SK-N-SH (cell line): Measurements from ENCODE around the gene ZNF750. TPM values are rescaled to one million over a fixed set of nuclear protein-coding genes. Genes with fewer than 3 reads are reported as not detected.

Source experiments
- CTCF ChIA-PET: fragments of 300-600, 350-600 bp; formaldehyde crosslinking; extraction: SDS; loops from one replicate; lab custom pipeline; 2021; lab: Yijun Ruan, JAX
- POLR2A ChIA-PET: fragments of 350-600 bp; sonication (Branson Sonifier 250); formaldehyde crosslinking; extraction: SDS; loops from one replicate; lab custom pipeline; 2020; ENCODE audit warnings: antibody characterized with exemption, inconsistent platforms; lab: Yijun Ruan, JAX
- DNase-seq: peaks from one replicate; pipeline ENCODE4 v3.0.0; 2012
- H2AFZ ChIP-seq: fragments of 200-600 bp; sonication (generic); 2 replicates; pipeline ENCODE4 v1.8.1; 2016; ENCODE audit warnings: antibody characterized with exemption, mild to moderate bottlenecking, low read depth
- H3F3A ChIP-seq: fragments of 200-600 bp; sonication (generic); replicated peaks from 2 replicates; pipeline ENCODE3; 2016; ENCODE audit warnings: antibody characterized with exemption, mild to moderate bottlenecking; ENCODE audit not compliant: insufficient read depth
- H3K27ac ChIP-seq, 2 experiments: fragments of 200-500 bp in 1 of 2; fragments of 200-600 bp in 1 of 2; sonication (Bioruptor generic) in 1 of 2; sonication (generic), shearing (Covaris generic) in 1 of 2; 2 replicates each; pipeline versions ENCODE4 v1.5.1 to v1.6.1; 2014 to 2016; ENCODE audit warnings: low read depth in 2 of 2, inconsistent platforms in 1 of 2, low read length in 1 of 2, mild to moderate bottlenecking in 1 of 2, mixed read lengths in 1 of 2
- H3K27me3 ChIP-seq: fragments of 200-600 bp; sonication (generic), shearing (Covaris generic); 2 replicates; pipeline ENCODE4 v1.6.1; 2016; ENCODE audit warnings: mixed run types; ENCODE audit not compliant: insufficient read depth
- H3K36me3 ChIP-seq, 2 experiments: fragments of 200-500 bp in 1 of 2; fragments of 200-600 bp in 1 of 2; sonication (Bioruptor generic) in 1 of 2; sonication (generic) in 1 of 2; replicated peaks in 1 of 2; 2 replicates each; pipeline versions ENCODE3 to v1.5.1; 2014 to 2016; ENCODE audit warnings: low read length in 1 of 2, mild to moderate bottlenecking in 1 of 2; ENCODE audit not compliant: insufficient read depth in 2 of 2, control insufficient read depth in 1 of 2
- H3K4me1 ChIP-seq, 2 experiments: fragments of 200-500 bp in 1 of 2; fragments of 200-600 bp in 1 of 2; sonication (Bioruptor generic) in 1 of 2; sonication (generic), shearing (Covaris generic) in 1 of 2; 2 replicates each; pipeline versions ENCODE4 v1.5.1 to v1.6.1; 2014 to 2016; ENCODE audit warnings: low read depth in 1 of 2, low read length in 1 of 2, mixed run types in 1 of 2; ENCODE audit not compliant: insufficient read depth in 2 of 2, control insufficient read depth in 1 of 2
- H3K4me2 ChIP-seq: fragments of 200-600 bp; sonication (generic), shearing (Covaris generic); 2 replicates; pipeline ENCODE4 v1.6.1; 2017; ENCODE audit warnings: mixed run types
- H3K4me3 ChIP-seq, 2 experiments: fragments of 200-500 bp in 1 of 2; fragments of 200-600 bp in 1 of 2; sonication (Bioruptor generic) in 1 of 2; sonication (generic), shearing (Covaris generic) in 1 of 2; 2 replicates each; pipeline versions ENCODE4 v1.5.1 to v1.8.1; 2014 to 2016; ENCODE audit warnings: low read depth in 2 of 2, inconsistent platforms in 1 of 2, low read length in 1 of 2, mild to moderate bottlenecking in 1 of 2, mixed read lengths in 1 of 2, moderate library complexity in 1 of 2
- H3K79me2 ChIP-seq: fragments of 200-600 bp; sonication (generic); 2 replicates; pipeline ENCODE4 v1.8.1; 2017; ENCODE audit warnings: mild to moderate bottlenecking; ENCODE audit not compliant: insufficient read depth
- H3K9ac ChIP-seq: fragments of 200-600 bp; sonication (generic); 2 replicates; pipeline ENCODE4 v1.6.1; 2017; ENCODE audit warnings: mixed run types
- H3K9me2 ChIP-seq: fragments of 200-600 bp; sonication (generic); 2 replicates; pipeline ENCODE4 v1.6.1; 2017; ENCODE audit warnings: mixed run types
- H3K9me3 ChIP-seq: fragments of 200-600 bp; sonication (generic); 2 replicates; pipeline ENCODE4 v1.6.1; 2017; ENCODE audit warnings: mixed run types, mild to moderate bottlenecking, moderate library complexity
- H4K20me1 ChIP-seq: fragments of 200-600 bp; sonication (generic); 2 replicates; pipeline ENCODE4 v1.6.1; 2017; ENCODE audit warnings: mild to moderate bottlenecking, mixed run types; ENCODE audit not compliant: insufficient read depth
- CHD2 ChIP-seq: fragments of 150-350 bp; IDR thresholded peaks from 2 replicates; pipeline ENCODE4 v1.6.1; 2018; ENCODE audit warnings: low read length; ENCODE audit not compliant: partially characterized antibody
- ELF1 ChIP-seq: IDR thresholded peaks from 2 replicates; pipeline ENCODE4 v1.4.0; 2012
- EZH2phosphoT487 ChIP-seq: fragments of 200-600 bp; sonication (generic); IDR thresholded peaks from 2 replicates; pipeline ENCODE4 v1.6.1; 2017; ENCODE audit warnings: low read depth, mixed run types, mild to moderate bottlenecking, antibody characterized with exemption, moderate library complexity, borderline replicate concordance
- FOXJ3 ChIP-seq: sonication (generic); formaldehyde crosslinking; IDR thresholded peaks from 2 replicates; pipeline ENCODE4 v1.5.1; 2020; ENCODE audit warnings: mild to moderate bottlenecking, missing genetic modification reagents
- GATA2 ChIP-seq: sonication (generic); formaldehyde crosslinking; IDR thresholded peaks from 2 replicates; pipeline ENCODE4 v1.5.0; 2020; ENCODE audit warnings: mild to moderate bottlenecking, missing genetic modification reagents
- MAX ChIP-seq: IDR thresholded peaks from 2 replicates; pipeline ENCODE4 v1.4.0; 2012; ENCODE audit warnings: low read depth
- MXI1 ChIP-seq: IDR thresholded peaks from 2 replicates; pipeline ENCODE4 v1.6.1; 2012; ENCODE audit warnings: mild to moderate bottlenecking, low read depth, low read length, improper control_type of control experiment
- NRF1 ChIP-seq: IDR thresholded peaks from 2 replicates; pipeline ENCODE4 v1.6.1; 2012; ENCODE audit warnings: low read depth, mild to moderate bottlenecking, low read length
- PBX3 ChIP-seq: IDR thresholded peaks from 2 replicates; pipeline ENCODE4; 2012
- RCOR1 ChIP-seq: fragments of 150-350 bp; IDR thresholded peaks from 2 replicates; pipeline ENCODE4 v1.6.1; 2017; ENCODE audit warnings: antibody characterized with exemption, low read length
- REST ChIP-seq: IDR thresholded peaks from 2 replicates; pipeline ENCODE4 v1.6.1; 2012; ENCODE audit warnings: mild to moderate bottlenecking, low read depth, low read length, moderate library complexity
- RXRA ChIP-seq: IDR thresholded peaks from 2 replicates; pipeline ENCODE4 v1.4.0; 2012; ENCODE audit warnings: low read depth, mild to moderate bottlenecking, borderline replicate concordance
- TCF12 ChIP-seq: IDR thresholded peaks from 2 replicates; pipeline ENCODE4 v1.4.0; 2012
- TEAD4 ChIP-seq: IDR thresholded peaks from 2 replicates; pipeline ENCODE4 v1.4.0; 2012; ENCODE audit warnings: mild to moderate bottlenecking, borderline replicate concordance; ENCODE audit not compliant: insufficient read depth
- USF1 ChIP-seq: IDR thresholded peaks from 2 replicates; pipeline ENCODE4 v1.4.0; 2012; ENCODE audit warnings: low read depth, borderline replicate concordance
- YY1 ChIP-seq: IDR thresholded peaks from 2 replicates; pipeline ENCODE4 v1.4.0; 2012; ENCODE audit warnings: low read depth, mild to moderate bottlenecking
- WGBS: methylation state at CpG from one replicate; pipeline ENCODE4 v1.1.6; 2017; ENCODE audit warnings: low lambda C conversion rate; 5-methylcytosine and 5-hydroxymethylcytosine counted together
- polyA plus RNA-seq, 3 experiments: library from polyadenylated mRNA; depleted of rRNA; stranded (reverse); fragments of >200 nt; gene quantifications; 2 replicates each; pipeline ENCODE4 v1.2.3, GENCODE V29; 2012
- TF ChIP-seq, protein P1 (sequence below): fragments of 200-600 bp; sonication (generic); IDR thresholded peaks from 2 replicates; pipeline ENCODE4 v1.6.1; 2017; ENCODE audit warnings: antibody characterized with exemption, mild to moderate bottlenecking, moderate library complexity

ZNF750 gene
- polyA plus RNA-seq, 1 of the 3 experiments (the other 2 are of a cell fraction): not detected

DNA sequence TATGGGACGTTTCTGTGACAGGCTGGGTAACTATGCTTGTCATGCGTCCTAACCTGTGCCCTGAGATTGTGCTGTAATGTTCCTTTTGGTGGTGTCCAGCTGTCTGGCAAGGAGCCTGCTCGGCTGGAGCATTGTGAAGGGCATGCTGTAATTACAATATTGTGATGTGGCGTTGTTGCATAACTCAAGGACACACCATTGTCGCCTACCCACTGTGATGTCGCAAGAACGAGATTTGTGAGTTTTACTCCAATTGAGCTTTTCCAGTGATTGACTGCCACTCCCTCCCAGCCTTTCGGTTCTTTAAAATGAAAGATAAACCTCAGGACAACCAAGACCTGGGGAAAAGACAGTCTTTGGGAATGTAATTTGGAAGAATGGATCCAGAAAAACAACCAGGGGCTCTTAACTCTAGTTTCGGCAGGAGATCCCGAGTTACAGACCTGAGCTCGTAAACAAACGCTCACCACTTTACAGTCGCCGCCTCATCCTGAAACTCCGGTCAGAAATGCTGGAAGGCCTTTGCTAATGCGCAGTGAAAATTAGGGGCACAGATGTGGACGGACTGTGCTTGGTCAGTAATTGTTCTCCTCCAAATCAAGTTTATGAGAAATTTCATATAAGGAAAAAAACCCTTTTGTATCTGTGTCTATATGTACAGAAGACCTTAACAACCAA, 1.3 kb downstream of the ZNF750 start:
- Histone ChIP-seq H3K79me2 (no peaks in the 10 kb centered on the region), H3K9me2 (no peaks in the 10 kb centered on the region), H3K4me2 (no peak overlapping the region), H2AFZ (no peak overlapping the region), H3K27me3 (no peaks in the 10 kb centered on the region), H3K4me3 (no peak overlapping the region), H3K9ac (no peak overlapping the region), H3K27ac (no peak overlapping the region)
- 95% methylated on average over 17 of the region's 17 CpGs for WGBS
- no peak for DNase-seq
- TF ChIP-seq NRF1: no peak
- TF ChIP-seq MXI1: no peak
- TF ChIP-seq YY1: no peak
- no peak for TF ChIP-seq FOXJ3
- TF ChIP-seq TEAD4: no peak
- no peak for TF ChIP-seq CHD2
- TF ChIP-seq, protein P1, sequence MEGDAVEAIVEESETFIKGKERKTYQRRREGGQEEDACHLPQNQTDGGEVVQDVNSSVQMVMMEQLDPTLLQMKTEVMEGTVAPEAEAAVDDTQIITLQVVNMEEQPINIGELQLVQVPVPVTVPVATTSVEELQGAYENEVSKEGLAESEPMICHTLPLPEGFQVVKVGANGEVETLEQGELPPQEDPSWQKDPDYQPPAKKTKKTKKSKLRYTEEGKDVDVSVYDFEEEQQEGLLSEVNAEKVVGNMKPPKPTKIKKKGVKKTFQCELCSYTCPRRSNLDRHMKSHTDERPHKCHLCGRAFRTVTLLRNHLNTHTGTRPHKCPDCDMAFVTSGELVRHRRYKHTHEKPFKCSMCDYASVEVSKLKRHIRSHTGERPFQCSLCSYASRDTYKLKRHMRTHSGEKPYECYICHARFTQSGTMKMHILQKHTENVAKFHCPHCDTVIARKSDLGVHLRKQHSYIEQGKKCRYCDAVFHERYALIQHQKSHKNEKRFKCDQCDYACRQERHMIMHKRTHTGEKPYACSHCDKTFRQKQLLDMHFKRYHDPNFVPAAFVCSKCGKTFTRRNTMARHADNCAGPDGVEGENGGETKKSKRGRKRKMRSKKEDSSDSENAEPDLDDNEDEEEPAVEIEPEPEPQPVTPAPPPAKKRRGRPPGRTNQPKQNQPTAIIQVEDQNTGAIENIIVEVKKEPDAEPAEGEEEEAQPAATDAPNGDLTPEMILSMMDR: no peak
- no peak for TF ChIP-seq PBX3
- TF ChIP-seq USF1: no peak
- TF ChIP-seq RXRA: no peak
- TF ChIP-seq TCF12: no peak
- no peak for TF ChIP-seq ELF1
- no peak for TF ChIP-seq MAX
- no peak for TF ChIP-seq REST
- no peak for TF ChIP-seq GATA2 (CRISPR knock-in tag)
- TF ChIP-seq EZH2phosphoT487: no peak
- no peak for TF ChIP-seq RCOR1
- TF ChIP-seq, all 33 proteins: peak for 0
- Histone ChIP-seq H3K9me3 (no peaks in the 10 kb centered on the region), H3K4me1 (peaks cover 0 to 9% of the 10 kb centered on the region in 2 experiments; a peak in 1 of 4 replicates), H3K36me3 (peaks cover 9 to 12% of the 10 kb centered on the region in 2 experiments), H4K20me1 (no peaks in the 10 kb centered on the region), H3F3A (no peaks in the 10 kb centered on the region)
- CTCF ChIA-PET: interaction anchor here (0.7 to 1.9 kb wide), 8 partner anchors 13 to 736 kb away, joined by 3 to 7 read pairs (median 4); no protein-coding TSS in a partner anchor
- POLR2A ChIA-PET: interaction anchor here (0.6 kb wide), 1 partner anchor 14 kb away, joined by 3 read pairs; no protein-coding TSS in a partner anchor
